Esophagus squamous epithelium (tissue), 5 donors: ENCODE results near the gene BAIAP2. TPM values are rescaled to one million over a fixed set of nuclear protein-coding genes. Genes with fewer than 3 reads are reported as not detected.
A peak's percentile ranks its signal among the peaks of the same experiment; 100 is the strongest.

ENCODE experiments used
- DNase-seq: peaks from one replicate; lab custom pipeline; 2025; lab: John Stamatoyannopoulos, UW
- H3K27ac ChIP-seq, 4 donors: fragments of 200-600 bp; sonication (generic); one replicate each; pipeline ENCODE4 v1.5.1; 2016 to 2019; ENCODE audit warnings: mild to moderate bottlenecking in 1 of 4
- H3K27me3 ChIP-seq, 4 donors: fragments of 200-600 bp; sonication (generic); 1 replicate in 3 of 4; 2 replicates in 1 of 4; pipeline versions ENCODE4 v1.5.1 to v1.6.0; 2017 to 2021; ENCODE audit warnings: antibody characterized with exemption in 1 of 4
- H3K36me3 ChIP-seq, 3 donors: fragments of 200-600 bp; sonication (generic); one replicate each; pipeline ENCODE4 v1.5.1; 2016 to 2019
- H3K4me1 ChIP-seq, 3 donors: fragments of 200-600 bp; sonication (generic); one replicate each; pipeline ENCODE4 v1.5.1; 2017 to 2019
- H3K4me3 ChIP-seq, 4 donors: fragments of 200-600 bp; sonication (generic); 1 replicate in 3 of 4; 2 replicates in 1 of 4; pipeline ENCODE4 v1.5.1; 2016 to 2019; ENCODE audit warnings: mild to moderate bottlenecking in 2 of 4, moderate library complexity in 1 of 4
- H3K9me3 ChIP-seq, 3 donors: fragments of 200-600 bp; sonication (generic); one replicate each; pipeline ENCODE4 v1.5.1; 2016 to 2019
- CTCF ChIP-seq, 6 experiments: fragments of 450-650 bp in 4 of 6; fragments of 200-600 bp in 2 of 6; sonication (generic) in 2 of 6; IDR thresholded peaks; one replicate each; pipeline ENCODE4 v1.5.1; 2016 to 2019; ENCODE audit warnings: antibody characterized with exemption in 6 of 6, mild to moderate bottlenecking in 4 of 6, moderate library complexity in 4 of 6
- POLR2A ChIP-seq, 4 donors: fragments of 450-650 bp; IDR thresholded peaks; one replicate each; pipeline ENCODE4 v1.6.1; 2017; ENCODE audit warnings: antibody characterized with exemption in 4 of 4, mild to moderate bottlenecking in 4 of 4, moderate library complexity in 3 of 4
- WGBS, 2 donors: methylation state at CpG; one replicate each; pipeline ENCODE4 v1.1.5; 2018; 5-methylcytosine and 5-hydroxymethylcytosine counted together
- intact Hi-C: fragments of 100-400 bp; cut with DNase I; formaldehyde crosslinking; loops from one replicate; pipeline ENCODE4 v1.15.0; 2022
- total RNA-seq, 4 donors: library from RNA; depleted of rRNA; stranded (reverse); fragments of >200 nt; gene quantifications; one replicate each; pipeline ENCODE4 v1.1.0, GENCODE V29; 2016
- donor health status: DM: yes; HTN: yes; CAD: no.

The BAIAP2 gene
- total RNA-seq, 4 donors from 2014 or later, result 87.8 to 175 (median 105) TPM

GRCh38 chr17:81157848-81158687 lies 123.1 kb downstream of the BAIAP2 start:
- Histone ChIP-seq H3K36me3 (no peaks in the 10 kb centered on the region), H3K27ac (no peak overlapping the region), H3K27me3 (peaks cover 0 to 40% (median 0%) of the 10 kb centered on the region in 4 donors), H3K9me3 (no peaks in the 10 kb centered on the region), H3K4me3 (no peak overlapping the region), H3K4me1 (peaks cover 0 to 15% (median 0%) of the 10 kb centered on the region in 3 donors)
- no peak for DNase-seq
- 86% methylated on average over 4 of the region's 39 CpGs; no CpG with 5 or more reads in 1 of the 2 donors for WGBS, 2 donors
- intact Hi-C loops, result no loop called here
- TF ChIP-seq POLR2A (IDR thresholded peaks at IDR 0.05), result no peak
- TF ChIP-seq CTCF (IDR thresholded peaks at IDR 0.05), result no peak

GRCh38 chr17:81158688-81159590 lies 124.0 kb downstream of the BAIAP2 start:
- no peak for TF ChIP-seq POLR2A (IDR thresholded peaks at IDR 0.05)
- no peak for TF ChIP-seq CTCF (IDR thresholded peaks at IDR 0.05)
- peaks cover 0 to 15% (median 0%) of the 10 kb centered on the region in 3 donors for H3K4me1 ChIP-seq
- H3K27ac ChIP-seq, result no peak overlapping the region
- intact Hi-C loops, result no loop called here
- H3K36me3 ChIP-seq, result no peaks in the 10 kb centered on the region
- no peak for DNase-seq
- peaks cover 0 to 48% (median 0%) of the 10 kb centered on the region in 4 donors for H3K27me3 ChIP-seq
- no peaks in the 10 kb centered on the region for H3K9me3 ChIP-seq
- no peak overlapping the region for H3K4me3 ChIP-seq
- 85 to 94% methylated on average over 4 to 9 of the region's 43 CpGs for WGBS, 2 donors

GRCh38 chr17:81159611-81160265 lies 124.8 kb downstream of the BAIAP2 start:
- no peaks in the 10 kb centered on the region for H3K36me3 ChIP-seq
- 61 to 85% methylated on average over 3 to 10 of the region's 25 CpGs for WGBS, 2 donors
- H3K4me1 ChIP-seq, result peaks cover 0 to 20% (median under 1%) of the 10 kb centered on the region in 3 donors
- no peaks in the 10 kb centered on the region for H3K9me3 ChIP-seq
- H3K27ac ChIP-seq, result peak overlapping the region in 2 of 4 donors; percentile 25 to 29
- intact Hi-C loops, result no loop called here
- H3K27me3 ChIP-seq, result peaks cover 0 to 56% (median 0%) of the 10 kb centered on the region in 4 donors
- TF ChIP-seq CTCF (IDR thresholded peaks at IDR 0.05), result no peak
- no peak for TF ChIP-seq POLR2A (IDR thresholded peaks at IDR 0.05)
- H3K4me3 ChIP-seq, result peak overlapping the region in 3 of 4 donors; percentile 28 to 58 (median 38)
- DNase-seq, result no peak

- TF ChIP-seq CTCF (IDR thresholded peaks at IDR 0.05) (no peak), POLR2A (IDR thresholded peaks at IDR 0.05) (no peak)
- peak overlapping the region in 3 of 4 donors; percentile 28 to 58 (median 38) for H3K4me3 ChIP-seq
- intact Hi-C loops, result no loop called here
- peaks cover 0 to 26% (median 5%) of the 10 kb centered on the region in 3 donors for H3K4me1 ChIP-seq
- no peak for DNase-seq
- no peaks in the 10 kb centered on the region for H3K9me3 ChIP-seq
- no CpG with 5 or more reads among the region's 28 CpGs for WGBS, 2 donors
- H3K27ac ChIP-seq, result peak overlapping the region in 1 of 4 donors; percentile 29
- peaks cover 0 to 62% (median under 1%) of the 10 kb centered on the region in 4 donors for H3K27me3 ChIP-seq
- H3K36me3 ChIP-seq, result no peaks in the 10 kb centered on the region
Observed at GRCh38 chr17:81160306-81160705, 125.4 kb downstream of the BAIAP2 start.
